Endothelial cell (in vitro differentiated cells): ENCODE results near the gene ZNF423. TPM values are rescaled to one million over a fixed set of nuclear protein-coding genes. Genes with fewer than 3 reads are reported as not detected.
A peak's percentile ranks its signal among the peaks of the same experiment; 100 is the strongest.

Experiments used
- DNase-seq: peaks from one replicate; pipeline ENCODE4 v3.0.0; 2021; ENCODE audit warnings: low spot score
- H3K27ac Mint-ChIP-seq: one replicate; pipeline ENCODE4 v1.8.0; 2021; ENCODE audit warnings: mixed read lengths, inconsistent platforms; ENCODE audit not compliant: unreplicated experiment
- H3K27me3 Mint-ChIP-seq: one replicate; pipeline ENCODE4 v1.8.0; 2021; ENCODE audit warnings: mild to moderate bottlenecking, moderate library complexity, mixed read lengths, inconsistent platforms; ENCODE audit not compliant: unreplicated experiment
- H3K36me3 Mint-ChIP-seq: one replicate; pipeline ENCODE4 v1.8.0; 2021; ENCODE audit warnings: mild to moderate bottlenecking, low read depth, mixed read lengths, inconsistent platforms; ENCODE audit not compliant: unreplicated experiment
- H3K4me1 Mint-ChIP-seq: one replicate; pipeline ENCODE4 v1.8.0; 2021; ENCODE audit warnings: mild to moderate bottlenecking, mixed read lengths, inconsistent platforms; ENCODE audit not compliant: unreplicated experiment
- H3K4me3 Mint-ChIP-seq: one replicate; pipeline ENCODE4 v1.8.0; 2021; ENCODE audit warnings: mild to moderate bottlenecking, mixed read lengths, inconsistent platforms; ENCODE audit not compliant: unreplicated experiment
- H3K9me3 Mint-ChIP-seq: one replicate; pipeline ENCODE4 v1.8.0; 2021; ENCODE audit warnings: mixed read lengths, inconsistent platforms; ENCODE audit not compliant: unreplicated experiment
- CTCF ChIP-seq: fragments of 200-600 bp; sonication (generic); IDR thresholded peaks from one replicate; pipeline ENCODE4 v1.5.0; 2021; ENCODE audit warnings: antibody characterized with exemption; ENCODE audit not compliant: unreplicated experiment
- total RNA-seq: library from RNA; stranded (reverse); fragmentation: NEBNext Ultra II Directional; extraction: Animal tissue kit (Norgen Biotek cat#: 25700); gene quantifications from one replicate; pipeline ENCODE4 v1.2.1, GENCODE V29; 2021; ENCODE audit not compliant: unreplicated experiment

The ZNF423 gene
- total RNA-seq, 1 donor from 2014 or later: 44.8 TPM

GRCh38 chr16:49859125-49859811 is 3.4 kb upstream of the ZNF423 start:
- H3K27ac Mint-ChIP-seq: peak overlapping the region; percentile 70
- DNase-seq: peak; percentile 42
- peak overlapping the region; percentile 86 for H3K4me3 Mint-ChIP-seq

GRCh38 chr16:49858200-49859124 is 2.5 kb upstream of the ZNF423 start:
- peak; percentile 53 for DNase-seq
- Mint-ChIP-seq H3K4me3 (peak overlapping the region; percentile 21), H3K36me3 (peaks cover 7% of the 10 kb centered on the region), H3K27me3 (peaks cover 13% of the 10 kb centered on the region), H3K27ac (no peak overlapping the region), H3K4me1 (peaks cover 15% of the 10 kb centered on the region), H3K9me3 (no peaks in the 10 kb centered on the region)
- no peak for TF ChIP-seq CTCF

More at GRCh38 chr16:49859125-49859811, 3.4 kb upstream of the ZNF423 start:
- H3K9me3 Mint-ChIP-seq: no peaks in the 10 kb centered on the region
- H3K36me3 Mint-ChIP-seq: peaks cover 7% of the 10 kb centered on the region
- H3K4me1 Mint-ChIP-seq: peaks cover 7% of the 10 kb centered on the region
- TF ChIP-seq CTCF: no peak
- peaks cover 9% of the 10 kb centered on the region for H3K27me3 Mint-ChIP-seq

GRCh38 chr16:49857423-49858181 is 1.7 kb upstream of the ZNF423 start:
- peaks cover 13% of the 10 kb centered on the region for H3K27me3 Mint-ChIP-seq
- peaks cover 22% of the 10 kb centered on the region for H3K4me1 Mint-ChIP-seq
- H3K9me3 Mint-ChIP-seq: no peaks in the 10 kb centered on the region
- peak; percentile 74 for DNase-seq
- H3K36me3 Mint-ChIP-seq: peaks cover 7% of the 10 kb centered on the region
- H3K4me3 Mint-ChIP-seq: peak overlapping the region; percentile 91
- peak; percentile 99 for TF ChIP-seq CTCF
- H3K27ac Mint-ChIP-seq: peak overlapping the region; percentile 38

- peak overlapping the region; percentile 87 for H3K4me3 Mint-ChIP-seq
- peaks cover 13% of the 10 kb centered on the region for H3K27me3 Mint-ChIP-seq
- peaks cover 29% of the 10 kb centered on the region for H3K4me1 Mint-ChIP-seq
- no peaks in the 10 kb centered on the region for H3K9me3 Mint-ChIP-seq
- H3K27ac Mint-ChIP-seq: no peak overlapping the region
- peak; percentile 79 for DNase-seq
- no peak for TF ChIP-seq CTCF
- H3K36me3 Mint-ChIP-seq: peaks cover 7% of the 10 kb centered on the region
These were observed 889 bp upstream of the ZNF423 start for GRCh38 chr16:49856672-49857330.
